Measurements from ENCODE around the gene ARPP19. TPM values are rescaled to one million over a fixed set of nuclear protein-coding genes. Genes with fewer than 3 reads are reported as not detected.
A peak's percentile ranks its signal among the peaks of the same experiment; 100 is the strongest.

Gene ARPP19
- total and polyA plus RNA-seq, 10 of the 15 experiments (the other 5 are each of a cell fraction or from before 2014, with no cell fraction given), result 77.2 to 167 (median 121) TPM

- no peak for TF ChIP-seq E2F4 (IDR thresholded peaks at IDR 0.05; ENCODE audit: low read depth, low read length)
- no peak for TF ChIP-seq MTA3 (IDR thresholded peaks at IDR 0.05; ENCODE audit: borderline replicate concordance, low read length)
- TF ChIP-seq KDM1A (IDR thresholded peaks at IDR 0.05; ENCODE audit: borderline replicate concordance), result no peak
- TF ChIP-seq, protein P1, sequence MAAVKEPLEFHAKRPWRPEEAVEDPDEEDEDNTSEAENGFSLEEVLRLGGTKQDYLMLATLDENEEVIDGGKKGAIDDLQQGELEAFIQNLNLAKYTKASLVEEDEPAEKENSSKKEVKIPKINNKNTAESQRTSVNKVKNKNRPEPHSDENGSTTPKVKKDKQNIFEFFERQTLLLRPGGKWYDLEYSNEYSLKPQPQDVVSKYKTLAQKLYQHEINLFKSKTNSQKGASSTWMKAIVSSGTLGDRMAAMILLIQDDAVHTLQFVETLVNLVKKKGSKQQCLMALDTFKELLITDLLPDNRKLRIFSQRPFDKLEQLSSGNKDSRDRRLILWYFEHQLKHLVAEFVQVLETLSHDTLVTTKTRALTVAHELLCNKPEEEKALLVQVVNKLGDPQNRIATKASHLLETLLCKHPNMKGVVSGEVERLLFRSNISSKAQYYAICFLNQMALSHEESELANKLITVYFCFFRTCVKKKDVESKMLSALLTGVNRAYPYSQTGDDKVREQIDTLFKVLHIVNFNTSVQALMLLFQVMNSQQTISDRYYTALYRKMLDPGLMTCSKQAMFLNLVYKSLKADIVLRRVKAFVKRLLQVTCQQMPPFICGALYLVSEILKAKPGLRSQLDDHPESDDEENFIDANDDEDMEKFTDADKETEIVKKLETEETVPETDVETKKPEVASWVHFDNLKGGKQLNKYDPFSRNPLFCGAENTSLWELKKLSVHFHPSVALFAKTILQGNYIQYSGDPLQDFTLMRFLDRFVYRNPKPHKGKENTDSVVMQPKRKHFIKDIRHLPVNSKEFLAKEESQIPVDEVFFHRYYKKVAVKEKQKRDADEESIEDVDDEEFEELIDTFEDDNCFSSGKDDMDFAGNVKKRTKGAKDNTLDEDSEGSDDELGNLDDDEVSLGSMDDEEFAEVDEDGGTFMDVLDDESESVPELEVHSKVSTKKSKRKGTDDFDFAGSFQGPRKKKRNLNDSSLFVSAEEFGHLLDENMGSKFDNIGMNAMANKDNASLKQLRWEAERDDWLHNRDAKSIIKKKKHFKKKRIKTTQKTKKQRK (IDR thresholded peaks at IDR 0.05; ENCODE audit: low read depth, low read length), result no peak
- peak; percentile 35; the same call in 1 of the 2 replicates for TF ChIP-seq TAF1 (IDR thresholded peaks at IDR 0.05; ENCODE audit: borderline replicate concordance, low read depth, low read length)
- no peak for TF ChIP-seq ZBTB40 (IDR thresholded peaks at IDR 0.05; ENCODE audit: borderline replicate concordance)
- TF ChIP-seq STAT3 (IDR thresholded peaks at IDR 0.05; ENCODE audit: low read depth, low read length), result no peak
- TF ChIP-seq TCF7 (IDR thresholded peaks at IDR 0.05; ENCODE audit: borderline replicate concordance), result 0 out of 2 replicates have a peak, but pooled peaks have one; percentile 46
- TF ChIP-seq PML (IDR thresholded peaks at IDR 0.05; ENCODE audit: low read length), result no peak
- no peak for TF ChIP-seq KAT2A (conservative IDR thresholded peaks at IDR 0.05; ENCODE audit: control insufficient read depth, low read depth, low read length)
- no peak for TF ChIP-seq USF1 (IDR thresholded peaks at IDR 0.05; ENCODE audit: borderline replicate concordance, extremely low read length, insufficient read depth, low read depth, low read length)
- no peak for TF ChIP-seq FOXK2 (IDR thresholded peaks at IDR 0.05)
- no peak for TF ChIP-seq HDAC2 (IDR thresholded peaks at IDR 0.05)
- TF ChIP-seq SKIL (IDR thresholded peaks at IDR 0.05; ENCODE audit: low read depth, poor library complexity, severe bottlenecking), result peak; percentile 84
- 0 out of 2 replicates have a peak, but pooled peaks have one; percentile 16 for TF ChIP-seq CHD2 (IDR thresholded peaks at IDR 0.05; ENCODE audit: borderline replicate concordance, low read depth, low read length)
- TF ChIP-seq CBFB (IDR thresholded peaks at IDR 0.05; ENCODE audit: low read depth), result 0 out of 2 replicates have a peak, but pooled peaks have one; percentile 49
Observed at GRCh38 chr15:52558196-52558595, 10.6 kb downstream of the ARPP19 start (continued).

All from GM12878 (cell line).